HG03280 (cell line): ENCODE measurements around the gene SLC6A19.
"Not testable (repeated sequence)": the region's sequence is repeated elsewhere in the genome, so short reads cannot be mapped to it uniquely, and the experiment has no call there.

Experiments used
- ATAC-seq: cut with Tn5 transposase; IDR thresholded peaks from one replicate; pipeline ENCODE4 v1.9.1; 2021; ENCODE audit warnings: mild to moderate bottlenecking, moderate library complexity; ENCODE audit not compliant: unreplicated experiment

Gene SLC6A19

DNA sequence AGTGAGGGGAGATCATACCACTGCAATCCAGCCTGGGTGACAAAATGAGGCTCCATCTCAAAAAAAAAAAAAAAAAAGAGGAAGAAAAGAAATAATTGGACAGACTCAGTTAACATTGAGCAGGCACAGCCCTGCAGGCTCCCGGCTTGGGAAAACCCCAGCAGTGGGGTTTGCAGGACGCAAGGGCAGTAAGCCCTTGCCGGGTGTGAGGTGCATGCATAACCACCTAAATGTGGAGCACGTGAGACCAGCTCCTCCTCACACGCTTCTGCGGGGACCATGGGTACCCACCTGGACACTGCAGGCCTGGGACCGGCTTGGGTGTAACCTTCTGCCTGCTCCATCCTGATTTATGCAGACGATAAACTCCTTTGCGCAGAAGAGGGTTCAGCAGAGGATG, 19.0 kb downstream of the SLC6A19 start:
- ATAC-seq = no peak

GRCh38 chr5:1220831-1221230, 19.4 kb downstream of the SLC6A19 start:
- no peak for ATAC-seq

GRCh38 chr5:1221721-1222120, 20.3 kb downstream of the SLC6A19 start:
- ATAC-seq = no peak

DNA sequence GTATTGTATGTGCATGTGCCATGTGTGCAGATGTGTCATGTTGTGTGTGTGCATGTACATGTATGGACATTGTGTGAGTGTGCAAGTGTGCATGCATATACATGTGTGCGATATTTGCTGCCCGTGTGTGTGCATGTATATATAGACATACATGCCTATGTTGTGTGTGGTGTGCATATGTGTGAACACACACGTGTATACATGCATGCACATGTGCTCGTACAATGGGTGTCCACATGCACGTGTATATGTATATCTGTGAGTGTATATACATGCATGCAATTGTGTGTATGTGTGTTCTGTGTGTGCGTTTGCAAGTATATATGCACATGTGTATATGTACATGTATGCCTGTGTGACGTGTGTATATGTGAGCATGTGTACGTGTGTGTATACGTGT, 20.8 kb downstream of the SLC6A19 start:
- ATAC-seq = no peak

GRCh38 chr5:1222621-1223277, 21.4 kb downstream of the SLC6A19 start:
- no peak for ATAC-seq

GRCh38 chr5:1223278-1223670, 21.9 kb downstream of the SLC6A19 start:
- ATAC-seq = no peak

DNA sequence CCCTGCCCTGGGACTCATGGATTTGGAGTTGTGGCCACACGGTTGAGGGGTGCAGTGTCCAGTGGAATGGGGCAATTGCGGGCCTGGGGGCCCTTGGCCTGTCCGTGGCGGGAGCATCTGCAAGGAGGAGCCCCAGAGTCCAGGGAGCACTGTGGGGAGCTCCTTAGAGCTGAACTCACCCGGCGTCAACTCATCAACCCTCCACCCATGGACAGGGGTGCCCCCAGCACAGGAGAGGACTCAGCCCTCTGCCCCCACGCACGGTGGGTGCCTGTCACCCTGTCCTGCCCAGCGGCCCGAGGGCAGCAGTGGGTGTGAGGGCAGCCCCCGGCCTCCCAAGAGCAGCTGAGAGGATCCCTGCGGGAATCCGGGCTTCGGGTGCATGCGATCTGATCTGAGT, 23.2 kb downstream of the SLC6A19 start:
- no peak for ATAC-seq

DNA sequence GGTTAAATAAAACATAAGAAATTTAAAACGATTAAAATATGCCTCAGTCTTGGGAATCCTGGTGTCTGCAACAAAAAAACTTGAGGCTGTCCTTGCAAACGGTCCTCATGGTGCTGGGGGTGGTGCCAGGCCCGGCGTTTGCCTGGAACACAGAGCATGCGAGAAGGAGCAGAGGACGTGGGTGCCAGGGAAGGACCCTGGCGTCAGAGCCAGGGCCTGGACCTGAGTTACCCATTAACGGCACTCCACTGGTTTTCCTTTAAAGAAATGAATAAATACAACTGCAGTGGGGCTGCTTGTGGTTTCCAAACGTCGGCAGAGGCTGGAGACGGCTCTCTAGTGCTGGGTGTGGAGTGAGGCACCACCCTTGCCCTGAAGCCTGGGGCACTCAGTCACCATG, 23.7 kb downstream of the SLC6A19 start, which contains the start of gene SLC6A18:
Gene SLC6A18, plus strand, starts transcription at position 301 of the 400 bp plus-strand sequence. Its CDS starts 97 bp downstream, at position 398.
- no peak for ATAC-seq

DNA sequence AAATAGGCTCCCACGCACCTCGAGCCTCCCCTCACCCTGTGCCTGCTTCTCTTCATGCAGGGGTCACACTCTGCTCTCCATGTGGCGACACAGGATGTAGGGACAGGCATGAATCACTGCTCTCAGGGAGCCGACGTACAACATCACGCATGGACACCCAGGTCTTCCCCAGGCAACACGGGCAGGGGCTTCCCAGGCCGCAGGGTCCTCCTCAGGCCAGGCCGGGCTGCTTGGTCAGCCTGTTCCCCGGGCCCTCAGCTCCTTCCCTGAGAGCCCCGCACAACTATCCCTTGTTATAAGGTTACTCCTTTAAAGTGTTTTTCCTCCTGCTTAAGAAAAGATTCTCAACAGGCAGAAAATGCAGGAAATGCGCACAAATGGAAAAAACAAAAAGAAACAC, 24.8 kb downstream of the SLC6A19 start:
- ATAC-seq = no peak

DNA sequence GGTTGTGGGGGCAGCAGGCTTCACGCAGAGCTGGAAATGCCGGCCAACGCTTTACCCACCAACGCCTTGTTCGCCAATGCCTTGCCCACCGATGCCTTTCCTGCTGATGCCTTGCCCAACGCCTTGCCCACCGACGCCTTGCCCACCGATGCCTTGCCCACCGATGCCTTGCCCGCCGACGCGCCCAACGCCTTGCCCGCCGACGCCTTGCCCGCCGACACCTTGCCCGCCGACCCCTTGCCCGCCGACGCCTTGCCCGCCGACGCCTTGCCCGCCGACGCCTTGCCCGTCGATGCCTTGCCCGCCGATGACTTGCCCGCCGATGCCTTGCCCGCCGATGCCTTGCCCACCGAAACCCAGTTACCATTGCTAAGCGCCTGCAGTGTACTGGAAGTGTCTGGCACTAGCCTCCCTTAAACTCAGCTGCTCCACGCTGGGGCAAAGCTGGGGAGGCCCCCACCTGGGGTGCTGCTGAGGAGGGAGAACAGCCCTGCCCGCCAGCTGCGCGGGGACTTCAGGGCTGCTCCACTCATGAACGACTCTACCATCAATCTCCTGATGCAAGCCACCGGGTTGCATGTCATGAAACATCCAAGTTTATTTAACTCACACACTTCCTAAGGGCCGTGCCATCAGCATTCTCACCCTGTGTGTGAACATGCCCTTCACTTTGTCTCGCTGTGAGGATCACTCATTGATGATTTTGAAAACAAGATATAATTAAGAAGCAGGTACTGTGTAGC, 25.6 kb downstream of the SLC6A19 start:
- ATAC-seq = no peak

DNA sequence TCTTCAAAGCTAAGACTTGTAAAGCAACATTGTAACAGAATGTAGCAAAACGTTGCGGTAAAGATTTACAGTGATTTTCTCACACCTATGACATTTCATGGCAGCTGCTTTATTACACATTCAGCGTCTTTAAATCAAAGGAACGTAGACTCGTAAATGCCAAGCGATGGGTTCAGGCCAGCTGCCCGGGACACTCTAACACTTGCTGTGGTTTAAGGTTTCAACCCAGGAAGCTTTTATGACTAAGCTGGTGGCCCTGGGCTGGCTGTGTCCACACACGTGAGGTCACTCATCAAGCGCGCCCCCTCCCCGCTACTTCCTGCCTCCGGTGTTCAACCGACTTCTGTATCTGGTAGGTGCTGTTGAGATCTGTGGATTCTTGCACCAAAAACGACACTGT, 26.3 kb downstream of the SLC6A19 start:
- no peak for ATAC-seq

DNA sequence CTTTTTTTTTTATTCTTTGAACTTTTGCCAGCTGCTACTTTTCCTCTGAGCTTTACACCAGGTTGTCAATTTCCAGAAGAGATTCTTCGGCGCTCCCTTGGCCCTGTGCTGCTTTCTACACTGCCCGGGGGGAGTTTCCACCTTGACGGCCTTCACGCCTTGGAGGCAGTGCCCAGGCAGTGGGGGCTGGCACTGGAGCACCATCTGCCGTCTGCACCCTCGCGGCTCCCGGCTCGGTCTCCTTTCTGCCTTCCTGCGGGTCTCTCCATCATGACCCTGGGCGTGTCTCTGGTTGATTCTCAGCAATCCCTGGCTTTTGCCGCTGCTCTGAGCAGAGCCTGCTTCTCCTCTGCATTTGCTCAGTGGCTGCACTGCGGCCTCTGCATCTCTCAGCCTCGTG, 26.7 kb downstream of the SLC6A19 start:
- no peak for ATAC-seq

DNA sequence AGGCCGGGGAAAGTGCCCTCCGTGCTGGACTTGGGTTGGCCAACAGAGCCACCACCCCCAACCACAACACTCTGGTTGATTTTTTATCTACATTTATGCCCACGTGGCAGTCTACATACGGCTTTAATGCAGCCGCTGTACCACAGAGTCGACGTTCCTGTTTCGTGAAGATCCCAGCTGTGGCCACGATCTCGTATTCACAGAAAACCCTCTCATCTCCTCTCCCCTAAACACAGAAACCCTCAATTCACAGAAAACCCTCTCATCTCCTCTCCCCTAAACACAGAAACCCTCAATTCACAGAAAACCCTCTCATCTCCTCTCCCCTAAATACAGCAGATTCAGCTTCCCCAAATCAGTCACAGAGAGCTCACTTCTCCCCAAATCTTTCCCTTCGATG, 27.6 kb downstream of the SLC6A19 start:
- ATAC-seq = not testable (repeated sequence)

DNA sequence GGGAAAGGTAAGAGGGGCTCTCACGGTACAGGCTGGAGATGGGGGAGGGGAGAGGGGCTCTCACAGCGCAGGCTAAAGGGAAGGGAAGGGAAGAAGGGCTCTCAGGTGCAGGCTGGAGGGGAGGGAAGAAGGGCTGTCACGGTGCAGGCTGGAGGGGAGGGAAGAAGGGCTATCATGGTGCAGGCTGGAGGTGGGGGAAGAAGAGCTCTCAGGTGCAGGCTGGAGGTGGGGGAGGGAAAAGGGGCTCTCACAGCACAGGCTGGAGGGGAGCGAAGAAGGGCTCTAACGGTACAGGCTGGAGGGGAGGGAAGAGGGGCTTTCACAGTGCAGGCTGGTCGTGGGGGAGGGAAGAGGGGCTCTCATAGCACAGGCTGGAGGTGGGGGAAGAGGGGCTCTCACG, 28.4 kb downstream of the SLC6A19 start:
- no peak for ATAC-seq

DNA sequence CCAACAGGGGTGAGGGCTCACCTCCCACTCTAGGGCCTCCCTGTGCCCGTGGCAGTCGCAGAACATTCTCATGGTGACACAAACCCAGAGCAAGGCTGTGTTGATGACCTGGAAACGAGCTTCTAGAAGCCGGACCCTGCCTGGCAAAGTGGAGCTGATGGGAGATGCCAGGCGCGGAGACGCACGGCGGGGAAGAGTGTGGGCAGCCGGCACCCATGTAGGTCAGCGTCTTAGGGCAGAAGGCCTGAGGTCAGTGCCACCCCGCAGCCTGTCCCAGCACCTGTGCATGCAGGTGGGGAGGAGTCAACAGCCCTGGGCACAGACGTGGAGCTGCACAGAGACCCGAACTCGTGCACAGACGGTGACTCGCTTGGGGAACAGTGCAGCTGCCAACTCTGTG, 29.2 kb downstream of the SLC6A19 start:
- ATAC-seq = no peak

- ATAC-seq = no peak
Measured at GRCh38 chr5:1231354-1231905, 30.0 kb downstream of the SLC6A19 start.

DNA sequence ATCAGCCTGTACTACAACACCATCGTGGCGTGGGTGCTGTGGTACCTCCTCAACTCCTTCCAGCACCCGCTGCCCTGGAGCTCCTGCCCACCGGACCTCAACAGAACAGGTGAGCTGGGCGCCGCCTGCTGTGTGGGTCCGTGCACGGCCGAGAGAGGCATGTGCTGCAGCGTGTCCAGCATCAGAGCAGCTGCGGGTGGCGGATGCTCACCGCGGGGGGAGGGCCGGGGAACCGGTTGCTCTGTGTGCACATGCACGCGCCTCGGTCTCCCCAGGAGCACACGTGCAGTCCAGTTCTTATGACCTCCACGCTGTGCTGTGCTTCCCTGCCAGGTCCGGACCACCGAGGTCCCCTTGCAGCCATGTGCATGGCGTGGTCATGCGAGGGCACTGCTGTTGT, 31.4 kb downstream of the SLC6A19 start:
- ATAC-seq = no peak

- no peak for ATAC-seq
Measured at GRCh38 chr5:1235379-1235778, 34.0 kb downstream of the SLC6A19 start.

DNA sequence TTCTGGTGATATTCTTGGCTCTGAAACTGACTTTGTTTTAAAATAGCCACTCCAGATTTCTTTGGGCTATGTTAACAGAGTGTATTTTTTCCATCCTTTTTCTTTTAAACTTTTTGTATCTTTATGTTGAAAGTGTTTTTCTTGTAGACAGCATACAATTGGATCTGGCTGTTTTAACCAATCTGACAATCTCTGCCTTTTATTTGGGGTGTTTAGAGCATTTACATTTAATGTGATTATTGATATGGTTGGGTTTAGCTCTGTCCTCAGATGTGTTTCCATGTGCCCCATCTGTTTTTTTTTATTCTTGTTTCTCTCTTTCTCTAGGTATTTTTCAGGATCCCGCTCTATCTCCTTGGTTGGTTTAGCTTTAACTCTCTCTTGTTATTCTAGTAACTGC, 34.4 kb downstream of the SLC6A19 start:
- no peak for ATAC-seq

DNA sequence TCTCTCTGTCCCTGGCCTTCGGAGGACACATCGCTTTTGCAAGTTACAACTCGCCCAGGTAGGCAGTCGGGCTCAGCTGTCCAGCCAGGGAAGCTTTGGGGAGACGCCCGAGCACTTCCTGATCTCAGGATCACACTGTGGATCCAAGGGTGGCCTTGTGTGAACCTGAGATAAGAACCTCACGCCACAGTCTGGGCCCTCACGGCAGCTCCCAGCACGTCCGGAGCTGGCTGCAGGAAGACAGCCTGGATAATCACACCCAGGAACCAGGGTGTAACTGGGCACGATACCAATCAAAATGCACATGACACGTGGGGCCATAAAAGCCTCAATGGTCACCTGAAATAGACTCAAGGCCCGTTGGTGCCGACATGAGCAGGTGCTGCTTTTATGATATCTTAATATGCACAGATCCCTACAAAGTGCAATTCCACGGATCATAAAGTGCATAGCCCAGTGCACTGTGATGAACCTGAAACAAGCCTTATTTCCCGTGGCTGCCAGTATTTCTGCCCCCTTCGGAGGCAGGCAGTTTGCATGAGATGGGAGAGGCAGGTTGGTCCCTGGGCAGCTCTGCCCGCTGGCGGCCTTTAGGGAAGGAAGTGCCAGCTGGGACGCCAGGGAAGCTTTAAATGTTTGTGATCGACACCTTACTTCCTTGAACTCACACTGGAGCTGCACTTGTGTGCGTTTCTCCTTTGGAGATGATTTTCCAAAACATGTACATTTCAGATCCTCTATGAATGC, 38.3 kb downstream of the SLC6A19 start:
- ATAC-seq = no peak

DNA sequence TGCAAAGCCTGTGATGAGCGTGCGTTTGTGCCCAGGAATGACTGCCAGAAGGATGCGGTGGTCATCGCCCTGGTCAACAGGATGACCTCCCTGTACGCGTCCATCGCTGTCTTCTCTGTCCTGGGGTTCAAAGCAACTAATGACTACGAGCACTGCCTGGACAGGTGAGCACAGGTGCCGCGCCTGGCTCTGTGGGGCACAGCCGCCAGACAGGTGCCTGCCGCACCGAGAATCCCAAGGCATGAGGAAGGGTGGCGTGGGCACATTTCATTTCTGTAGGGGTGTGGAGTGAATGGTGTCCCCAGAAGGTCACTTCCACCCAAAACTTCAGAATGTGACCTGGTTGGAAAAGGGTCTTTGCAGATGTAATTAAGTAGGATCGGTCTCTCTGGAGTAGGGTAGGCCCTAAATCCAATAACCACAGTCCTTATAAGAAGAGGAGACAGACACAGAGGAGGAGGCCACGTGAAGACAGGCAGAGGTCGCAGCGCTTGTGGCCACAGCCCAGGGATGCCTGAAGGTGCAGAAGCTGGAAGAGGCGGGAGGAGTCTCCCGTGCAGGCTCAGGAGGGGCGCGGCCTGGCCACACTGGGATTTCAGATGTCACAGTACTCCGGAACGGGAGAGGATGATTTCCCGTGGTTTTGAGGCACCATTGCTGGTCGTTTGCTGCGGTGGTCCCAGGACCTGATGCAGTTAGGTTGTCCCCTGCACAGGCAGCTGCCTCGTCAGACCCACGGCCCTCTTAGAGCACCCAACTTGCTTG, 39.3 kb downstream of the SLC6A19 start:
- no peak for ATAC-seq
